Stimulated activated CD4-positive, alpha-beta T cell treated with anti-CD3 and anti-CD28 coated beads, Interleukin-4, amount 100 ng/mL, for 1 hour (primary cell): Measurements from ENCODE around the gene PRAME.

ENCODE experiments used
- DNase-seq: peaks from one replicate; pipeline ENCODE4 v3.0.0-alpha.2; 2020

The PRAME gene

GRCh38 chr22:22578702-22579424 is 19.8 kb upstream of the PRAME start:
- no peak for DNase-seq

GRCh38 chr22:22576989-22577427 is 17.9 kb upstream of the PRAME start:
- DNase-seq = no peak

- DNase-seq = peak; percentile 34
Measured at GRCh38 chr22:22576244-22576988, 17.4 kb upstream of the PRAME start.

GRCh38 chr22:22574361-22574760 is 15.3 kb upstream of the PRAME start:
- no peak for DNase-seq

- no peak for DNase-seq
Measured at GRCh38 chr22:22573047-22573889, 14.2 kb upstream of the PRAME start.

GRCh38 chr22:22571862-22572261 is 12.8 kb upstream of the PRAME start:
- DNase-seq = no peak

GRCh38 chr22:22571429-22571828 is 12.4 kb upstream of the PRAME start:
- DNase-seq = no peak

- no peak for DNase-seq
Measured at GRCh38 chr22:22569218-22569617, 10.2 kb upstream of the PRAME start.

GRCh38 chr22:22565981-22566380 is 6.9 kb upstream of the PRAME start:
- no peak for DNase-seq

- no peak for DNase-seq
Measured at GRCh38 chr22:22558071-22558971, 744 bp downstream of the PRAME start.

GRCh38 chr22:22556995-22557925 is 1.8 kb downstream of the PRAME start:
- DNase-seq = no peak

- DNase-seq = no peak
Measured at GRCh38 chr22:22556578-22556977, 2.5 kb downstream of the PRAME start.

- no peak for DNase-seq
Measured at GRCh38 chr22:22555596-22555995, 3.5 kb downstream of the PRAME start.

GRCh38 chr22:22554587-22555284 is 4.3 kb downstream of the PRAME start:
- no peak for DNase-seq

- DNase-seq = no peak
Measured at GRCh38 chr22:22553735-22554586, 5.1 kb downstream of the PRAME start.

- DNase-seq = no peak
Measured at GRCh38 chr22:22553141-22553540, 5.9 kb downstream of the PRAME start.

- DNase-seq = no peak
Measured at GRCh38 chr22:22552630-22553029, 6.4 kb downstream of the PRAME start.

GRCh38 chr22:22550789-22551434 is 8.2 kb downstream of the PRAME start:
- no peak for DNase-seq

- DNase-seq = no peak
Measured at GRCh38 chr22:22548910-22549309, 10.2 kb downstream of the PRAME start.
